Thymus (tissue), 11 donors: ENCODE results near the gene DGKQ. TPM values are rescaled to one million over a fixed set of nuclear protein-coding genes. Genes with fewer than 3 reads are reported as not detected.

Experiments used
- DNase-seq, 9 donors: peaks; one replicate each; pipeline ENCODE4 v3.0.0-alpha.2; 2013; ENCODE audit warnings: low spot score in 9 of 9, low read depth in 6 of 9, missing footprints in 1 of 9
- H3K27ac ChIP-seq, 2 donors: one replicate each; pipeline ENCODE4 v1.5.1; 2013; ENCODE audit warnings: control low read depth in 1 of 2, low read depth in 1 of 2, low read length in 1 of 2, mild to moderate bottlenecking in 1 of 2, moderate library complexity in 1 of 2
- H3K27me3 ChIP-seq, 2 donors: one replicate each; pipeline ENCODE4 v1.5.1; 2013; ENCODE audit warnings: low read length in 1 of 2; ENCODE audit not compliant: control insufficient read depth in 2 of 2, insufficient read depth in 1 of 2
- H3K36me3 ChIP-seq, 2 donors: one replicate each; pipeline ENCODE4 v1.5.1; 2013; ENCODE audit warnings: low read length in 1 of 2, mild to moderate bottlenecking in 1 of 2, moderate library complexity in 1 of 2; ENCODE audit not compliant: control insufficient read depth in 2 of 2, insufficient read depth in 2 of 2
- H3K4me1 ChIP-seq, 2 donors: one replicate each; pipeline ENCODE4 v1.5.1; 2013; ENCODE audit warnings: low read length in 2 of 2; ENCODE audit not compliant: control insufficient read depth in 2 of 2, insufficient read depth in 2 of 2
- H3K4me3 ChIP-seq, 2 donors: one replicate each; pipeline ENCODE4 v1.5.1; 2013; ENCODE audit warnings: low read length in 2 of 2, control low read depth in 1 of 2, mild to moderate bottlenecking in 1 of 2
- H3K9me3 ChIP-seq, 2 donors: one replicate each; pipeline ENCODE4 v1.5.1; 2013; ENCODE audit warnings: low read length in 1 of 2, mild to moderate bottlenecking in 1 of 2; ENCODE audit not compliant: control insufficient read depth in 2 of 2, insufficient read depth in 1 of 2
- WGBS: extraction: QIAGEN DNeasy Blood & Tissue Kit; methylation state at CpG from one replicate; pipeline ENCODE4 v1.1.7; 2013; 5-methylcytosine and 5-hydroxymethylcytosine counted together
- polyA plus RNA-seq: library from polyadenylated mRNA; stranded (reverse); fragments of 200-250 nt; gene quantifications from one replicate; pipeline ENCODE4 v1.2.3, GENCODE V29; 2013
- total RNA-seq: library from RNA; stranded (reverse); fragments of 120-200 nt; gene quantifications from one replicate; pipeline ENCODE4 v1.2.4, GENCODE V29; 2013
- donor health status: healthy.

Gene DGKQ
- total and polyA plus RNA-seq, 2 donors, result 11.3 to 24.1 TPM

DNA sequence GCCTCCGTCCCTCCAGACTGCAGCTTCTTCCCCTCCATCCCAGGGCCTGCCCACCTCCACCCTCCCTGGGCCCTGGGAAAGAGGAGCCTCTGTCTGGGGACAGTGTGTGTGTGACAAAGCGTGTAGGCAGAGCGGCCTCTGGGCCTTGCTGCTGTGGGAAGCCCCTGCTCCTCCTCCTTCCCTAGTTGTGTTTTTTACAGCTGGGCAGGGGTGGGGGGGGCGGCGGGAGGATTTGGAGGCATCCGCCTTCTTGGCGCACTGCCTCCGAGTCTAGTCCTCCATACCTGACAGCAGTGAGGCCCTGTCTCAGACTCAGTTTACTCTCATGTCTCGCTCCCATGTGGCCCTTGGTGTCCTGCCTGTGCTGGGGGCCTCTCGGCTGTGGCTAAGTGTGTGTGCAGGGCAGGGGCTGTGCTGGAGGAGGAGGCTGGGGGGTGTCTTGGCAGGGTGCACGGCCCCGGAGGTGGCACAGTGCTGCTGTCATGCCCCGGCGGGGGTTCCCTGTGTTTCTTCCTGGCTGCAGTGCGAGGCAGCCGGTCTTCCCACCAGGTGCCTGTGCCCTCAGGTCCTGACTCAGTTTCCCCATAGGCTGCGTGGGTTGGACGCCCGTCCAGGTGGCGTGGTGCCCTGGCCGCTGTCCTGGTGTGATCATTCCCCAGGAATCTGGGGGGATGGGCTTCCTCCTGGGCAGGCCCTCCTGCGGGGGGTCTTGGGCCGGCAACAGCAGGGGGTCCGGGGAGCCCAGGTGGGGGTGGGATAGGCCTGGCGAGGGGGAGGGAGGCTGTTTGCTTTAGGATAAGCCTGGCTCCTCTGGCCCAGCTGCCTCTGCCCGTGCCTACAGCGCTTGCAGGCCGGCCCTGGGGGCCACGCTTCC, 45.0 kb upstream of the DGKQ start:
- no peak overlapping the region for H3K4me3 ChIP-seq
- no peak for DNase-seq
- no peaks in the 10 kb centered on the region for H3K36me3 ChIP-seq
- 96% methylated on average over 29 of the region's 29 CpGs for WGBS
- no peaks in the 10 kb centered on the region for H3K9me3 ChIP-seq
- H3K27me3 ChIP-seq, result peaks cover 0 to 21% of the 10 kb centered on the region in 2 donors
- no peak overlapping the region for H3K27ac ChIP-seq
- H3K4me1 ChIP-seq, result no peaks in the 10 kb centered on the region

- H3K9me3 ChIP-seq, result no peaks in the 10 kb centered on the region
- 95% methylated on average over 15 of the region's 15 CpGs for WGBS
- no peaks in the 10 kb centered on the region for H3K36me3 ChIP-seq
- H3K27ac ChIP-seq, result no peak overlapping the region
- H3K4me3 ChIP-seq, result no peak overlapping the region
- H3K4me1 ChIP-seq, result peaks cover 0 to 2% of the 10 kb centered on the region in 2 donors
- H3K27me3 ChIP-seq, result peaks cover 4 to 28% of the 10 kb centered on the region in 2 donors
- DNase-seq, result no peak
These were observed 44.3 kb upstream of the DGKQ start for GRCh38 chr4:1017706-1018105.

DNA sequence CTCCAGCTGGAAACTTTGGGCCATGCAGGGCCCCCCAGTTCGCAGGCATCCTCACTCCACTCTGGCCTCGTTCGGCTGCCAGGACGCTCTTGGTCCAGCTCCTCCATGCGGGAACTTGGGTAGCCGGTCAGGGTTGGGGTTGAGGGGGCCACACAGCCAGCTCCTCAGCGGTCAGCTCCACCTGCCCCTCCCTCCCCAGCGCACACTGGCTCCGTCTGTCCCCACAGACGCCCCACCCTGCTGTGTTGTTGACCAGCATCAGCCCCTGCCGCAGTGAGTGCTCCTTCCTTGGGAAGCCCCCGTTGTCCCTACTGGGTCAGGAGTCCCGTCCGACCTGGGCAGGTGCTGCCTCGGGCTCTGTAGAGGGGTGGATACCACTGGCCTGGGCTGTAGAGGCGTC, 43.8 kb upstream of the DGKQ start:
- no peak overlapping the region for H3K4me3 ChIP-seq
- peaks cover 6 to 33% of the 10 kb centered on the region in 2 donors for H3K27me3 ChIP-seq
- 83% methylated on average over 15 of the region's 16 CpGs for WGBS
- DNase-seq, result no peak
- H3K4me1 ChIP-seq, result peaks cover 1 to 5% of the 10 kb centered on the region in 2 donors
- no peak overlapping the region for H3K27ac ChIP-seq
- no peaks in the 10 kb centered on the region for H3K36me3 ChIP-seq
- H3K9me3 ChIP-seq, result no peaks in the 10 kb centered on the region

- H3K4me1 ChIP-seq, result peaks cover 7 to 8% of the 10 kb centered on the region in 2 donors
These were observed 42.4 kb upstream of the DGKQ start for GRCh38 chr4:1015746-1016145.

GRCh38 chr4:1015179-1015578, 41.8 kb upstream of the DGKQ start:
- no peak for DNase-seq
- H3K27ac ChIP-seq, result no peak overlapping the region
- WGBS, result 97% methylated on average over 8 of the region's 8 CpGs
- no peaks in the 10 kb centered on the region for H3K9me3 ChIP-seq
- H3K36me3 ChIP-seq, result no peaks in the 10 kb centered on the region
- H3K4me1 ChIP-seq, result peaks cover 12 to 13% of the 10 kb centered on the region in 2 donors
- no peak overlapping the region for H3K4me3 ChIP-seq
- H3K27me3 ChIP-seq, result peaks cover 20 to 46% of the 10 kb centered on the region in 2 donors

More at GRCh38 chr4:1015746-1016145, 42.4 kb upstream of the DGKQ start:
- no peaks in the 10 kb centered on the region for H3K9me3 ChIP-seq
- 97% methylated on average over 10 of the region's 10 CpGs for WGBS
- no peaks in the 10 kb centered on the region for H3K36me3 ChIP-seq
- no peak for DNase-seq
- no peak overlapping the region for H3K4me3 ChIP-seq
- H3K27me3 ChIP-seq, result peaks cover 14 to 40% of the 10 kb centered on the region in 2 donors
- H3K27ac ChIP-seq, result no peak overlapping the region

- Histone ChIP-seq H3K9me3 (peaks cover 0 to 3% of the 10 kb centered on the region in 2 donors), H3K4me3 (no peak overlapping the region), H3K27me3 (peaks cover 25 to 51% of the 10 kb centered on the region in 2 donors), H3K4me1 (peaks cover 13 to 17% of the 10 kb centered on the region in 2 donors), H3K36me3 (no peaks in the 10 kb centered on the region), H3K27ac (no peak overlapping the region)
- no peak for DNase-seq
- WGBS, result 97% methylated on average over 36 of the region's 36 CpGs
These were observed 41.2 kb upstream of the DGKQ start for GRCh38 chr4:1014291-1015167.

DNA sequence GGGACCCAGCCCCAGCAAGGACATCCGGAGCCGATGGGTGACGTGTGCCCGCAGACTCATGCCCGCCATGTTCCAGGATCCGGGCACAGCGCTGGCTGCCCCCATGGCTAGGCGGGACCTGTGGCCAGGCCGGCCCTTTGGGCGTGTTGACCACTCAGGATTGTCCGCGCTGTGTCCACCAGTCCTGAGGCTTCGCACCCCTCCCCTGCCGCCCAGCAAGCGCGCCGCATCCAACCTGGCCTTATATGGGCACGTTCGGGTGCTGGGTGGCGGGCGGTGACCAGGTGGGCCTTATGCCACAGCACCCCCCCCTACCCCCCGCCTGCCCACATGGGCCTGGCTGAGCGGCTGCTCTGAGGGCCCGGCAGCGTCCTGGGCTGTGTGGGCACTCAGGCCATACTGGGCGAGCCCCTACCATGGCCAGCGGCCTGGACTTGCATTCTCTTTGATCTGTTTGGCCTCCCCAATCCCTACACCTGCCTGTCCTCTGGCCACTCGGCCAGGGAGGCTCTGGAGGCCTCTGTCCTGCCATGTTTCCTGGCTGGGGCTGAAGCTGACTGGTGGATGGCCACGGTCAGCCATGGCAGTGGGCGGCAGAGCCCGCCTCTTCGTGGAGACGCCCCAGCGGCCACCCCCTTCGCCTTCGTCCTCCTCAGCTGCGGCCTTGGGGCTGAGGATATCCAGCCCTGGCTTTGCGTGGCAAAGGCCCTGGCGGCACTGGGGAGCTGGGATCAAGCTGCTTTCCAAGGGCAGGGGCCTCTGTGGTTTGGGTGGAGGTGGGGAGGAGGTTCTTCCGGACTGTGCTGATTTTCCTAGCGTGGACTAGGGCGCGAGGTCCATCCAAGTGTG, 40.1 kb upstream of the DGKQ start:
- WGBS, result 98% methylated on average over 43 of the region's 43 CpGs
- Histone ChIP-seq H3K36me3 (no peaks in the 10 kb centered on the region), H3K27me3 (peaks cover 35 to 60% of the 10 kb centered on the region in 2 donors), H3K27ac (no peak overlapping the region), H3K9me3 (peaks cover 0 to 3% of the 10 kb centered on the region in 2 donors), H3K4me3 (no peak overlapping the region), H3K4me1 (peaks cover 22 to 26% of the 10 kb centered on the region in 2 donors)
- DNase-seq, result no peak

DNA sequence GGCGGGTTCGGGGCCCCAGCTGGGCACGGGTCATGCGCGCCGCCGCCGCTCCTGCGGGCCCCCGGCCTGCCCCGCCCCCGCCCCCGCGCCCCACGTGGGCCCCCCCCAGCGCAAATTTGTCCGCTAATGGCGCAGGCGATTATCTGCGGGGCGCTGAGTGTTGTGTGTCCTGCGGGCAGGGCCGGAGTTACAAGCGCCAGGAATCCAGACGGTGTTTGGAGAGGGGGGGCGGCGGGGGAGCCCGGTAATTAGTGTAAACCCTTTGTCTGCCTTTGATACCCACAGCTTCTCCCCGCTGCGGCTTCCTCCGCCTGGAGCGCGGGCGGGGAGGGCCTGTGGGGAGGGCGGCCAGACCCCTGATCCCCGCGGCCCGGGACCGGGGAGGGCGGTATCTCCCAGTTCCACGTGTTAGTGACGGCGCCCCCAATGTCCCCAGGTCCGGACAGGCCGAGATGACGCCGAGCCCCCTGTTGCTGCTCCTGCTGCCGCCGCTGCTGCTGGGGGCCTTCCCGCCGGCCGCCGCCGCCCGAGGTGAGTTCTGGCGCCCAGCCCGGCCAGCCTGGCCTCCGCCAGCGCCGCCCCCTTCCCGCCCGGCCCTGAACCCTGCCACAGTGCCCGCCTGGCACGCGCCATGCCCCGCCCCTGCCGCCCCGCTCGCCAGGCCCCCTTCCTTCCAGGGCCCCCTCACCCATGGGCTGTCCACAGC, 38.8 kb upstream of the DGKQ start:
- 1% methylated on average over 69 of the region's 69 CpGs for WGBS
- Histone ChIP-seq H3K9me3 (peaks cover 0 to 3% of the 10 kb centered on the region in 2 donors), H3K4me1 (peaks cover 23 to 26% of the 10 kb centered on the region in 2 donors), H3K27ac (no peak overlapping the region), H3K36me3 (no peaks in the 10 kb centered on the region), H3K4me3 (peak overlapping the region; percentile 24 to 77), H3K27me3 (peaks cover 42 to 71% of the 10 kb centered on the region in 2 donors)
- DNase-seq, result peak in 1 of 9 donors; percentile 23
